A673 (cell line): Measurements from ENCODE around the gene PRB2.

Experiments
- EZH2 ChIP-seq: fragments of 200-600 bp; sonication (generic); IDR thresholded peaks from 2 replicates; pipeline ENCODE4 v1.6.1; 2017; ENCODE audit warnings: borderline replicate concordance, low read depth, mild to moderate bottlenecking, mixed read lengths, antibody characterized with exemption, low read length; ENCODE audit not compliant: poor library complexity, severe bottlenecking
- TF ChIP-seq, protein P1 (sequence below): fragments of 300-800, 200-600 bp; sonication (generic); conservative IDR thresholded peaks from 2 replicates; pipeline ENCODE4 v1.5.1; 2017; ENCODE audit warnings: low read depth, mild to moderate bottlenecking, antibody characterized with exemption, low read length, moderate library complexity, mixed read lengths

DNA sequence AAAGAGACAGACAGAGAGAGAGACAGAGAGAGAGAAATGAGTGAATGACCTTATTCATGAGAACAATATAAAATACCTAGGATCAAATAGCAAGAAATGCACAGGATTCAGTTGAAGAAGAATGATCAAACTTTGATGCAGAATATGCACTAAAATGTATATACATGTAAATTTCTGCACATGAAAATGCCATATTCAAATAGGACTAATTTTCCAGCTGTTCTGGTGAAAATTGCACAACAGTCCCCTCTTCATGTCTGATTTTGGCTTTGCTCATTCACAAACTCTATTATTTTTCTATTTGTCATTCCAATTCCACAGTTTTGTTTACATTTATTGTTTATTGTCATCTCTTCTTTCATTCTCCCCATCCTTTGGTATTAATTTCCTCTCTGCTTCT is 34.2 kb downstream of the PRB2 start:
- TF ChIP-seq, protein P1, sequence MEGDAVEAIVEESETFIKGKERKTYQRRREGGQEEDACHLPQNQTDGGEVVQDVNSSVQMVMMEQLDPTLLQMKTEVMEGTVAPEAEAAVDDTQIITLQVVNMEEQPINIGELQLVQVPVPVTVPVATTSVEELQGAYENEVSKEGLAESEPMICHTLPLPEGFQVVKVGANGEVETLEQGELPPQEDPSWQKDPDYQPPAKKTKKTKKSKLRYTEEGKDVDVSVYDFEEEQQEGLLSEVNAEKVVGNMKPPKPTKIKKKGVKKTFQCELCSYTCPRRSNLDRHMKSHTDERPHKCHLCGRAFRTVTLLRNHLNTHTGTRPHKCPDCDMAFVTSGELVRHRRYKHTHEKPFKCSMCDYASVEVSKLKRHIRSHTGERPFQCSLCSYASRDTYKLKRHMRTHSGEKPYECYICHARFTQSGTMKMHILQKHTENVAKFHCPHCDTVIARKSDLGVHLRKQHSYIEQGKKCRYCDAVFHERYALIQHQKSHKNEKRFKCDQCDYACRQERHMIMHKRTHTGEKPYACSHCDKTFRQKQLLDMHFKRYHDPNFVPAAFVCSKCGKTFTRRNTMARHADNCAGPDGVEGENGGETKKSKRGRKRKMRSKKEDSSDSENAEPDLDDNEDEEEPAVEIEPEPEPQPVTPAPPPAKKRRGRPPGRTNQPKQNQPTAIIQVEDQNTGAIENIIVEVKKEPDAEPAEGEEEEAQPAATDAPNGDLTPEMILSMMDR, result no peak
- TF ChIP-seq EZH2, result no peak
